Neural cell (in vitro differentiated cells): ENCODE results near the gene DAAM2.

Source experiments
- POLR2AphosphoS5 ChIP-seq: IDR thresholded peaks from 2 replicates; pipeline ENCODE4 v1.6.1; 2012
- TF ChIP-seq, protein P1 (sequence below): IDR thresholded peaks from 2 replicates; pipeline ENCODE4 v1.6.1; 2012; ENCODE audit warnings: borderline replicate concordance

DNA sequence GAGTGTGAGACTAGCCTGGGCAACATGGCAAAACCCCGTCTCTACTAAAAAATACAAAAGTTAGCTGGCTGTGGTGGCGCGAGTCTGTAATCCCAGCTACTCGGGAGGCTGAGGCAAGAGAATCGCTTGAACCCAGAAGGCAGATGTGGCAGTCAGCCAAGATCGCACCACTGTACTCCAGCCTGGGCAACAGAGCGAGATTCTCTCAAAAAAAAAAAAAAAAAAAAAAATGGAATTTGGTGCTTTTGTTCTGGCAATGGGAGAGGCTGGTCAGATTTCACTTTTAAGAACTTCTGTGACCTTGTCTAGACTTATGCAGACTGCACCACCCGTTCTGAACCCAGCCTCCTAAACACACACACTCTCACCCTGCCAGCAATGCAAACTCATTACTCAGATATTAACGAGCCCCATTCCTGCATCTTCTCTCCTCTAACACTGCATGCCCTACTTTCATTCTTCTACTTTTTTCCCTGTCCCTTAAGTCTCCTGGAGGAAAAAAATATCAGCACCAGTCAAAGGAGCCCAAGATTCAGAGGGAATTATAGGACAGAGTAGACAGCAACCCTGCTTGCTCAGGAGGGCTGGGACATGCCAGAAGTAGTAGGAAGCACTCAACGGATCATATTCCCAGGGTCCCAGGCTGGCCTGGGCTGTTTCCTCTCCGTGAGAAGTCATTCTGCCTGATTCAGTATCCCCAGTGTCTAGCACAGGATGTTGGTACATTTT lies 137.7 kb downstream of the DAAM2 start:
- TF ChIP-seq POLR2AphosphoS5: no peak
- TF ChIP-seq, protein P1, sequence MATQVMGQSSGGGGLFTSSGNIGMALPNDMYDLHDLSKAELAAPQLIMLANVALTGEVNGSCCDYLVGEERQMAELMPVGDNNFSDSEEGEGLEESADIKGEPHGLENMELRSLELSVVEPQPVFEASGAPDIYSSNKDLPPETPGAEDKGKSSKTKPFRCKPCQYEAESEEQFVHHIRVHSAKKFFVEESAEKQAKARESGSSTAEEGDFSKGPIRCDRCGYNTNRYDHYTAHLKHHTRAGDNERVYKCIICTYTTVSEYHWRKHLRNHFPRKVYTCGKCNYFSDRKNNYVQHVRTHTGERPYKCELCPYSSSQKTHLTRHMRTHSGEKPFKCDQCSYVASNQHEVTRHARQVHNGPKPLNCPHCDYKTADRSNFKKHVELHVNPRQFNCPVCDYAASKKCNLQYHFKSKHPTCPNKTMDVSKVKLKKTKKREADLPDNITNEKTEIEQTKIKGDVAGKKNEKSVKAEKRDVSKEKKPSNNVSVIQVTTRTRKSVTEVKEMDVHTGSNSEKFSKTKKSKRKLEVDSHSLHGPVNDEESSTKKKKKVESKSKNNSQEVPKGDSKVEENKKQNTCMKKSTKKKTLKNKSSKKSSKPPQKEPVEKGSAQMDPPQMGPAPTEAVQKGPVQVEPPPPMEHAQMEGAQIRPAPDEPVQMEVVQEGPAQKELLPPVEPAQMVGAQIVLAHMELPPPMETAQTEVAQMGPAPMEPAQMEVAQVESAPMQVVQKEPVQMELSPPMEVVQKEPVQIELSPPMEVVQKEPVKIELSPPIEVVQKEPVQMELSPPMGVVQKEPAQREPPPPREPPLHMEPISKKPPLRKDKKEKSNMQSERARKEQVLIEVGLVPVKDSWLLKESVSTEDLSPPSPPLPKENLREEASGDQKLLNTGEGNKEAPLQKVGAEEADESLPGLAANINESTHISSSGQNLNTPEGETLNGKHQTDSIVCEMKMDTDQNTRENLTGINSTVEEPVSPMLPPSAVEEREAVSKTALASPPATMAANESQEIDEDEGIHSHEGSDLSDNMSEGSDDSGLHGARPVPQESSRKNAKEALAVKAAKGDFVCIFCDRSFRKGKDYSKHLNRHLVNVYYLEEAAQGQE: no peak
